GM04504 (cell line): Measurements from ENCODE around the gene HDAC10.
A peak's percentile ranks its signal among the peaks of the same experiment; 100 is the strongest.

ENCODE experiments used
- DNase-seq: peaks from one replicate; pipeline ENCODE4 v3.0.0-alpha.2; 2012; ENCODE audit warnings: low read depth

HDAC10 gene

GRCh38 chr22:50250555-50251476, at the start of gene HDAC10:
TSS of gene HDAC10 (minus strand) at chr22:50251265. CDS start at chr22:50251032, 233 bp downstream.
- peak; percentile 58 for DNase-seq

- DNase-seq = no peak
These were observed 49.7 kb upstream of the HDAC10 start for GRCh38 chr22:50300620-50301257.

- DNase-seq = no peak
These were observed 48.9 kb upstream of the HDAC10 start for GRCh38 chr22:50299785-50300619.

GRCh38 chr22:50298937-50299784, 48.1 kb upstream of the HDAC10 start:
- no peak for DNase-seq

- DNase-seq = no peak
These were observed 47.2 kb upstream of the HDAC10 start for GRCh38 chr22:50298266-50298637.

GRCh38 chr22:50297510-50298265, 46.6 kb upstream of the HDAC10 start:
- DNase-seq = no peak

- no peak for DNase-seq
These were observed 45.8 kb upstream of the HDAC10 start for GRCh38 chr22:50296658-50297490.

GRCh38 chr22:50294319-50294656, 43.2 kb upstream of the HDAC10 start:
- no peak for DNase-seq

GRCh38 chr22:50293441-50294318, 42.6 kb upstream of the HDAC10 start:
- DNase-seq = peak; percentile 46

GRCh38 chr22:50292643-50293440, 41.8 kb upstream of the HDAC10 start:
- no peak for DNase-seq

GRCh38 chr22:50289942-50290630, 39.0 kb upstream of the HDAC10 start:
- no peak for DNase-seq

- no peak for DNase-seq
These were observed 38.3 kb upstream of the HDAC10 start for GRCh38 chr22:50289151-50289941.

- no peak for DNase-seq
These were observed 36.7 kb upstream of the HDAC10 start for GRCh38 chr22:50287731-50288130.

GRCh38 chr22:50286701-50287318, 35.7 kb upstream of the HDAC10 start:
- no peak for DNase-seq

- no peak for DNase-seq
These were observed 35.2 kb upstream of the HDAC10 start for GRCh38 chr22:50286275-50286674.

- no peak for DNase-seq
These were observed 34.6 kb upstream of the HDAC10 start for GRCh38 chr22:50285568-50286229.
